Activated gamma-delta T cell treated with Interleukin-2 at 50 U/mL for 16 hours (primary cell): ENCODE data around the gene HPGD.

Experiments
- DNase-seq: peaks from one replicate; pipeline ENCODE4 v3.0.0-alpha.2; 2020

HPGD gene

DNA sequence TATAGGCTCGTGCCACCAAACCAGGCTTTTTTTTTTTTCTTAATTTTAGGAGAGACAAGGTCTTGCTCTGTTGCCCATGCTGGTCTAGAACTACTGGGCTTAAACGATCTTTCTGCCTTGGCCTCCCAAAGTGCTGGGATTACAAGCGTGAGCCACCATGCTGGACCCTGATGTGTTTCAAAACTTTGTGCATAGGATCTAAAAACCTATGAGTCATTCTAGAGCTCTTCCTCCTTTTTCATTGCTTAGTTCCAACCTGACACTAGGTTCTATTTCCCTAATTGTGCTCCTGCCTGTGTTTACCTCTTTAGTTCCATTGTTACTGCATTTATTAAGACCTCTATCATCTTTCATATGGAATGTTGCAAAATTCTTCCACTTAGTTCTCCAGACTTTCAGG, 57.3 kb downstream of the HPGD start:
- DNase-seq, result no peak

DNA sequence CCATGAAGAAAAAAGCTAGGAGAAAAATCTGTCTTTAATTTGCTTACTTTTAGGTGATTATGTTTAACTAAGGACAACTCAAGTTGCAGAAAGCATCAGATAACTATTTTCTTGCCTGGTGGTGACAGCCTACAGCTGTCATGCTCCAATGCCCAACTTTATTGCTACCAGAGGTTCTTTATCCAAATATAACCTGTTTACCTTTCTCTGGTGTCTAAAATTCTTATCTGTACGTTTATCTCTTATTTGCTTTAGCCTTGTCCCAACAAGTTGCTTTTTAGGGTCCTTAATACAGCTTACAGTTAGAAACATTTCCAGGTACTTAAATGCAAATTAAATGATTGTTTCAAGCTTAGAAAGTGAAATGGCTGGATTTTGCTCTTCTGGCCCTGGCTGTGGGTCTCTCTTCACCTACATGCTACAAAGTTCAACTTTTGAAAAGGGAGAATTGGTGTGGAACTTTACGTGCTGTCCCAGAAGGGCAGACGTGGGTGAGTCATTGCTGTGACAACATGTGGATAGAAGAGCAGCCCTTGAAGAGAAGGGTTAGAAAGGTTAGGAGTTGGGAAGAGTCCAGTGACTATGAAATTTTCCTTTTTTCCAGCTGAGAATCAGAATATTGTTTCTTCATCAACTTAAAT, 60.7 kb downstream of the HPGD start:
- no peak for DNase-seq

DNA sequence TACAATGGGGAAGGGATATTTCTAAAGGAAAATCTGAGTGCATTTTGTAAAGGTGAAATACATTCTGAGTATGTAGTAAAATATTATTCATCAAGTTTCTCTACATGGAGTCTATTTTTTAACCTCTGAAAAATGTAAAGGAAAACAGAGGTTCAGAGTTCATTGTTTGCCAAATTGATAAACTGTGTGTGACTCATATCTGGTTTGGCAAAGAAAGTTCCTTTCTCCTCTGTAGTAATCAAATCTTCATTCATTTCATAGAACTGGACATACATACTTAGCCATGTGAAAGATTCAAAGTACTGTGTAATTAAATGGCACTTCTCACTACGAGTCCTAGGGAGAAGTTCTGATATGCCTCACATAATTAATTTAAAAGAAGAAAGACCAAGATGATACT, 61.6 kb downstream of the HPGD start:
- no peak for DNase-seq

DNA sequence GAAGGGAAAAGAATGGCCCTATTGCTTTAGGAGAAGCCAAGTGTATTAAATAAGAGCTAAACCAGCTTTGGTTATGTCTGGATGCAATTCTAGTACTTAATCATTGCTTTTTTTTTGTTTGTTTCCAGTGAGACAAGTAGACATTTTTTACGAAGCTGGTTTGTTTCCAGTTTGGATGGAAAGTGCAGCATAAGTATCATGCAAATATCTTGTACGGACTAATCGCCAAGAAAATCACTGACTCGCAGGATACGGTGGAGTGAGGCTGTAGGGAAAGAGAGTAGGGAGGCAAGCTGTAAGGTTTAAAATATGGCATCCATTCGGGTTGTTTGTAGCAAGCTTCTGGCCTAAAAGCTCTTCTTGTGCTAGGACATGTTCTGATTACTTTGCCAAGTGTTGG, 64.8 kb downstream of the HPGD start:
- no peak for DNase-seq

DNA sequence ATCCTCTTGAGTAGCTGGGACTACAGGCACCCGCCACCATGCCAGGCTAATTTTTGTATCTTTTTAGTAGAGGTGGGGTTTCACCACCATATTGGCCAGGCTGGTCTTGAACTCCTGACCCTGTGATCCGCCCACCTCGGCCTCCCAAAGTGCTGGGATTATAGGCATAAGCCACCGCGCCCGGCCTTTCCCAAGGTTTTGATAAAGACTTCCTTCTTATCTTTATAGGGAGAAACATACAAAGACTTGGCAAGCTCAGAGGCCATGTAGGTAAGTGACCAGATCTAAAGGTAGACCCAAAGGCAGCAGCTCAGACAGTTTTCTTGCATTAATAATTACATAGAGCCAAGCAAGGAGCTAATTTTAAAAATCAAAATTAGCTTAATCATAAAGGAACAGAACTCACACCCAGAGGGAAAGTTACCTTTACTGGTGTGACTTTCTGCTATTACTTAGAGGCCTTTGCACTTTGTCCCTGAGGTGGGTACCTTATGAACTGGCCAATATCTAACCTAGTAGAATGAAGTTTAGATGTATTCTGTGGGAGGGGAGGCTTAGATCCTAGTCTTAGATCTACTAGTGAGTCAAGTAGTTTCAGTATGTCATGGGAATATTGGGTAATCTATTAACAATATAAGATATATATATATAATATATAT, 67.3 kb downstream of the HPGD start:
- no peak for DNase-seq

DNA sequence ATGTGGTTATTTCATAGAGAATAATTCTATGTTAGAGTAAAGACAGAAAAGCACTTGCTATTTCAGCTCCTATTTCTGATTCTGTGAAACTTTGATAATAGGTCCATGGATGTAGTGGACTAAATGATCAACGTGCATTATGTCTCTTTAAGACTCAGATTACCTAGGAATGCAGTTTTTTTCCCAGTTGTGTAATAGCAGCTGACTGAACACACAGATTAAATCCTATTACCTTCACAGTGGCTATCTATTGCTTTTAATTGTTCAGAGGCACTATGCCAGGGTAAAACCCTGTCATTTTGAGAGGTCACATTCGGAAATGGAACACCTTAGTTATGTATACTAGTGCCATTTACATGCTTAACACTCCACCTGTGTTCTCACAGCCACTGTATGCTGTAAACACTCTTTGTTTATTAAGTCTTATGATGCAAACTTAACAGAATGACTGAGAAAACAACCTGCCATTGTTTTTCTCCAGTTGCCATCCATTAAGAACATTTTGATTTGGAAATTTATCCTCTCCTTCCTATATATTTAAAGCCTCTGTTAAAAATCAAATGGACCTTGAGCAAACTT, 70.5 kb downstream of the HPGD start:
- DNase-seq, result no peak

DNA sequence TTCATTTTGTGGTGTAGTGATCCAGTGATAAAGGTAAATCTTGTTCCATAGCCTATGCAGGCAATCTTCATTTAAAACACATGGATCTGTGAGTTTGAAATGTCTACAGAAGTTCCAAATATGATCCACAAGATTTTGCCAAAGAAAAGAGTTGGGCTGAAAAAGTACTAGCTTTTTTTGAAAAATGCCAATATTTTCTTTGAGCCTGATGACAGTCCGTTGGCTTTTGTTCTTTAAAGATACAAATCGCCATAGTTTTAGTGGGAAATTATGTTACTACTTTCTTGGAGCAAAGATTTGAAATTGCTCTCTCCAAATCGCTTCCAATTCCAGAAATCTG, 71.5 kb downstream of the HPGD start:
- DNase-seq, result no peak

DNA sequence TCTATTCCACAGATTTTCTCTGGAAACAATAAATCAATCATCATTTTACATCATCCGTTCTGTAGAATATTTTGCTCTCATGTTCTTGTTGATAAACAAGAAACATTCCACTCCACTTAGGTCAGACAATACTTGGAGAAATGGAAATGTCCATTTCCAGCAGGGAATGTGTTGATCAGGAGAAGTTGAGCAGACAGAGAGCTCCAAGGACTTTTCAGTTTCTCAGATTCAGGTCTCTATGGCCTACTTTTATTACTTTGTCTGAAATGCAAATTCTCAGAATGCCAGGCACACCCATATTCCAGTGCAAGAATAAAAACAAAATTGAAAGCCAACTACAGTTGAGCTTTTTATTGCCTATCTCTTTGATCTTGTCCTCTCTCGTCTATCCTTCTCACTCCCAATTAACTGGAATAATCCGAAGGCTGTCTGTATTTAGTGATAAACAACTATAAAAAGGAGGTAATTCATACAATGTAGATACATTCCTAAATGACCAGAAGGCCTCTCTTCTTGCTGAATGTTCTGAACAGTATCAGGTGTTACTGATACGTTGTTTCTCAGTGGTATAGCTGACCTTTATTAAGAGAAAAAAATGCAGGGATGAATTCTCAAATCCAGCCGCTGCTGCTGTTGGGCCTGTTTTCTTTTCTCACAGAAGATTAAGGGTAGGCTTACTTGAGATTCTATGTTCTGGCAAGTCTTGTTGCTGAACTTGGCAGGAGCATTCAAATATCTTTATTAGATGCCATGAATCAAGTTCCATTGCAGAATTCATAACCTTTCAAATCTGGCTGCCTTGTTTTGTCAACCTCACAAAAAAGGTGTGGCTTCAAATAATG, 72.1 kb downstream of the HPGD start:
- no peak for DNase-seq

DNA sequence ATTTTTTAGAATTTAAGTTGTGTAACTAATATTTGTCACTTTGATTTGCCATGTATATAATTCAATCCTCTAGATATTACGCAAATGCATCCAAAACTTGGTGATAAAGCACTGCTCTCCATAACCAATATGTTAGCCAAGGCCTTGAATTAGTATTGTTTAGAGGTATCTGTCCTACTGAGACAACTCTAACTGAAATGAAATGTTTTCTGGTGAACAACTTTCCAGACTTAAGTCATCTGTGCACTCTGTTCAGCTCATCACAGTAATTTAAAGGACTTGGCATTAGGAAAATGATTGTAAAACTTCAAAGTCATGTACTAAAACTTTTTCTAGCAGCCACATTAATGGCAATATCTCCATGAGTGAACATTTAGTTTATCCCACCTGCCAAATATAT, 73.1 kb downstream of the HPGD start:
- DNase-seq, result no peak

DNA sequence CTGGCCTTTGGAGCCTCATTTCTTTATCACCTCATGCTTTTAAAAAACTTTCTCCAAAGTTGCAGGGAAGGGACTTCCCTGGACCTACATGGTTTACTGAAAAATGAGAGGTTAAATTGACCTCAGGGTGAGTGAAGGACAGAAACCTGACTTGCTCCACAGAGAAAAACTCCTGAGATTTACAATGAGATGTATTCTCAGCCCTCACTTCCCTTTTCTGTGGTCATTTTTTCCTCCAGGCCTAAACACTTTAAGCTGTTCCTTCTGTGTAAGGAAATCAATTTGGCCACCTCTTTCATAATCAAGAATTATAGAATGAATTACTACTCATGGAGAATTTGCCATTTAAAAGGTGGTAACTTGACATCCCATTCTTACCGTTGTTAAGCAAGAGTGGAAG, 77.9 kb downstream of the HPGD start:
- DNase-seq, result no peak
